DOHH2 (cell line): ENCODE data around the gene COX7B.
"Not testable (repeated sequence)": the region's sequence is repeated elsewhere in the genome, so short reads cannot be mapped to it uniquely, and the experiment has no call there.

Source experiments
- H3F3A ChIP-seq: fragments of 200-600 bp; sonication (generic), shearing (Covaris generic); 2 replicates; pipeline ENCODE4 v1.6.0; 2016; ENCODE audit warnings: antibody characterized with exemption, mild to moderate bottlenecking; ENCODE audit not compliant: control insufficient read depth, insufficient read depth
- H3K27ac ChIP-seq: fragments of 200-600 bp; sonication (generic); 2 replicates; pipeline ENCODE4 v1.5.1; 2014; ENCODE audit warnings: low read depth, mild to moderate bottlenecking, low read length, moderate library complexity
- H3K27me3 ChIP-seq: fragments of 200-600 bp; sonication (generic); 2 replicates; pipeline ENCODE4 v1.6.1; 2014; ENCODE audit warnings: mild to moderate bottlenecking, low read length, mixed read lengths; ENCODE audit not compliant: control insufficient read depth
- H3K36me3 ChIP-seq: fragments of 200-600 bp; sonication (generic); 2 replicates; pipeline ENCODE4 v1.6.1; 2014; ENCODE audit warnings: mild to moderate bottlenecking, low read length, moderate library complexity, mixed read lengths; ENCODE audit not compliant: control insufficient read depth
- H3K4me1 ChIP-seq: fragments of 200-600 bp; sonication (generic); 2 replicates; pipeline ENCODE4 v1.6.1; 2014; ENCODE audit warnings: mild to moderate bottlenecking, low read length, mixed read lengths; ENCODE audit not compliant: control insufficient read depth
- H3K4me2 ChIP-seq: fragments of 200-600 bp; sonication (generic); 2 replicates; pipeline ENCODE4 v1.6.0; 2014; ENCODE audit warnings: mild to moderate bottlenecking, low read length, moderate library complexity
- H3K4me3 ChIP-seq: fragments of 200-600 bp; sonication (generic); 2 replicates; pipeline ENCODE4 v1.5.1; 2014; ENCODE audit warnings: mild to moderate bottlenecking, low read length, mixed read lengths
- H3K79me2 ChIP-seq: fragments of 200-600 bp; sonication (generic); 2 replicates; pipeline ENCODE4 v1.6.1; 2014; ENCODE audit warnings: mild to moderate bottlenecking, low read length, mixed read lengths; ENCODE audit not compliant: control insufficient read depth
- H3K9me2 ChIP-seq: fragments of 200-600 bp; sonication (generic); replicated peaks from 2 replicates; pipeline ENCODE4 v1.6.1; 2014; ENCODE audit warnings: mild to moderate bottlenecking, low read length, mixed read lengths; ENCODE audit not compliant: control insufficient read depth
- H3K9me3 ChIP-seq: fragments of 200-600 bp; sonication (generic); 2 replicates; pipeline ENCODE4 v1.6.1; 2014; ENCODE audit warnings: antibody characterized with exemption, low read length, mixed read lengths; ENCODE audit not compliant: control insufficient read depth, insufficient read depth
- H4K20me1 ChIP-seq: fragments of 200-600 bp; sonication (generic); 2 replicates; pipeline ENCODE4 v1.6.0; 2014; ENCODE audit warnings: low read depth, mild to moderate bottlenecking, antibody characterized with exemption, low read length, moderate library complexity; ENCODE audit not compliant: control insufficient read depth, insufficient read depth
- EZH2phosphoT487 ChIP-seq: fragments of 200-600 bp; sonication (generic); IDR thresholded peaks from 2 replicates; pipeline ENCODE4 v1.6.1; 2017; ENCODE audit warnings: borderline replicate concordance, mild to moderate bottlenecking, antibody characterized with exemption, low read length, moderate library complexity, mixed read lengths
- TF ChIP-seq, protein P1 (sequence below): fragments of 200-600 bp; sonication (generic); IDR thresholded peaks from one replicate; pipeline ENCODE4 v1.5.1; 2014; ENCODE audit warnings: antibody characterized with exemption, mild to moderate bottlenecking, low read depth, low read length; ENCODE audit not compliant: poor library complexity, severe bottlenecking

COX7B gene

DNA sequence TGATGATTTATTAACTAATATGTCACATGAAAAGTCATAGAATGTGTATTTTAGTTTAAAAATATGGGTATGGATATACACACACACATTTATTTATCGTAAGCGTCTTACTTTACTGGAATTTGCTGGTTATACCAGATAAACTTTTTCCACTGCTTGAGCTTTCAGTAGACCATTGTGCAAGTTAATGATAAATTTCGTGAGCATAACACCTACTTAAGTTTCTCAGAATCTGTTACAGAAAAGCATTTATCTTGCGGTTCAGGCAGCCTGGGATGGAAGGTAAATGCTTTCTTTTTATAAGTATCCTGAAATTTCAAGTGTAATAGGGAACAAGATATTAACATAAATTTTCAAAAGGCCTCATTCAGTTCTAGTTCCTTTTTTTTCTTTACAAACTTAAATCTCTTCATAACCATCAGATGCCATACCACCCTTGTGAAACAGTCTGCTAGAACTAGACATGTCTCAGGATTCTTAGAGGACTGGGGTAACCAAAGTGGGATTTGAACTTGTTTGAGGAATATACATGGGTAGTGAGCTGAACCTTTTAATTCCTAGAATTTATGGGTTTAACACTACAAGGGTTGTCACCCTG is 38.9 kb downstream of the COX7B start:
- TF ChIP-seq, protein P1, sequence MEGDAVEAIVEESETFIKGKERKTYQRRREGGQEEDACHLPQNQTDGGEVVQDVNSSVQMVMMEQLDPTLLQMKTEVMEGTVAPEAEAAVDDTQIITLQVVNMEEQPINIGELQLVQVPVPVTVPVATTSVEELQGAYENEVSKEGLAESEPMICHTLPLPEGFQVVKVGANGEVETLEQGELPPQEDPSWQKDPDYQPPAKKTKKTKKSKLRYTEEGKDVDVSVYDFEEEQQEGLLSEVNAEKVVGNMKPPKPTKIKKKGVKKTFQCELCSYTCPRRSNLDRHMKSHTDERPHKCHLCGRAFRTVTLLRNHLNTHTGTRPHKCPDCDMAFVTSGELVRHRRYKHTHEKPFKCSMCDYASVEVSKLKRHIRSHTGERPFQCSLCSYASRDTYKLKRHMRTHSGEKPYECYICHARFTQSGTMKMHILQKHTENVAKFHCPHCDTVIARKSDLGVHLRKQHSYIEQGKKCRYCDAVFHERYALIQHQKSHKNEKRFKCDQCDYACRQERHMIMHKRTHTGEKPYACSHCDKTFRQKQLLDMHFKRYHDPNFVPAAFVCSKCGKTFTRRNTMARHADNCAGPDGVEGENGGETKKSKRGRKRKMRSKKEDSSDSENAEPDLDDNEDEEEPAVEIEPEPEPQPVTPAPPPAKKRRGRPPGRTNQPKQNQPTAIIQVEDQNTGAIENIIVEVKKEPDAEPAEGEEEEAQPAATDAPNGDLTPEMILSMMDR = no peak
- no peak for TF ChIP-seq EZH2phosphoT487
- no peaks in the 10 kb centered on the region for H3K36me3 ChIP-seq
- no peaks in the 10 kb centered on the region for H3K79me2 ChIP-seq
- no peaks in the 10 kb centered on the region for H4K20me1 ChIP-seq
- H3K4me1 ChIP-seq = peaks cover 11% of the 10 kb centered on the region
- no peaks in the 10 kb centered on the region for H3F3A ChIP-seq
- no peaks in the 10 kb centered on the region for H3K27me3 ChIP-seq
- H3K27ac ChIP-seq = no peak overlapping the region
- no peaks in the 10 kb centered on the region for H3K9me2 ChIP-seq
- no peak overlapping the region for H3K4me3 ChIP-seq
- H3K9me3 ChIP-seq = no peaks in the 10 kb centered on the region
- H3K4me2 ChIP-seq = no peak overlapping the region

DNA sequence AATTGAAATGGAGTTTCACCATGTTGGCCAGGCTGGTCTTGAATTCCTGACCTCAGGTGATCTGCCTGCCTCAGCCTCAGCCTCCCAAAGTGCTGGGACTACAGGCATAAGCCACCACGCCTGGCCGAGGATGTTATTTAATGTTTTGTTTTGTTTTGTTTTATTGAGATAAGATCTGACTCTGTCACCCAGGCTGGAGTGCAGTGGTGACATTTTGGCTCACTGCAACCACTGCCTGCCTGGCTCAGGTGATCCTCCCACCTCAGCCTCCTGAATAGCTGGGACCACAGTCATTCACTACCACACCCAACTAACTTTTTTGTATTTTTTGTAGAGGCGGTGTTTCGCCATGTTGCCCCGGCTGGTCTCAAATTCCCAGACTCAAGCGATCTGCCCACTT is 45.8 kb downstream of the COX7B start:
- not testable (repeated sequence) for H4K20me1 ChIP-seq, H3K4me3 ChIP-seq, H3K9me2 ChIP-seq, H3K9me3 ChIP-seq, H3K36me3 ChIP-seq, H3F3A ChIP-seq, H3K27me3 ChIP-seq, H3K79me2 ChIP-seq, H3K4me2 ChIP-seq, H3K27ac ChIP-seq
- H3K4me1 ChIP-seq = peaks cover 16% of the 10 kb centered on the region

DNA sequence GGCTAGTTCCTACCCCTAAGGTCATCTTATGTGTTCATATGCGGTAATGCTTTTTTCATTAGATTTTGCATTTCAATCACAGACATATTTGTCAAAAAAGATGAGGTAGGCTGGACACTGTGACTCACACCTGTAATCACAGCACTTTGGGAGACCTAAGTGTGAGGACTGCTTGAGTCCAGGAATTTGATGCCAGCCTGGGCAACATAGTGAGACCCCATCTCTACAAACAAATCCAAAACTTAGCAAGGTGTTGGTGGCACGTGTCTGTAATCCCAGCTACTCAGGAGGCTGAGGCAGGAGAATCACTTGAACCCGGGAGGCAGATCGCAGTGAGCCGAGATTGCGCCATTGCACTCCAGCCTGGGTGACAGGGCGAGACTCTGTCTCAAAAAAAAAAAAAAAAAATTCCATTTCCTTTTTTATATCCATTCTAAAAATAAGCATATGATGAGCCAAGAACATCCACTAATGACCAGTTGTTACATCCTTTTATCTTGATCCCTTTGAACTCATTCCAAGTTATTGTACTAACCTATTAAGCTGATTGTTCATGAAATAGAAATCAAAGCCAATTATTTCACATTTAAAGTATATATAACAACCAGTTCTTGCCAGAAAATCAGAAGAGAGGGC is 46.8 kb downstream of the COX7B start:
- no peaks in the 10 kb centered on the region for H4K20me1 ChIP-seq
- no peaks in the 10 kb centered on the region for H3K36me3 ChIP-seq

DNA sequence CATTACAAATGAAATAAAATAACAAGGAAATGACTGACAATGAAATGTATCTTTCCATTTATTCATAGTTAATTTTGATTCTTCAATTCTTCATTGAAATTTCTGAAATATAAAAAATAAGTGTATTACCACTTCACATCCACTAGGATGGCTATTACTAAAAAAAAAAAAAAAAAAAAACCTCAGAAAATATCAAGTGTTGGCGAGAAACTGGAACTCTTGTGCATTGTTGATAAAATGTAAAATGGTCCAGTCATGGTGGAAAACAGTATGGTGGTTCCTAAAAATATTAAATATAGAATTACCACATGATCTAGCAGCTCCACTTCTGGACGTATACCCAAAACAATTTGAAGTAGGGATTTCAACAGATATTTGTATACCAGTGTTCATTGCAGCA is 47.3 kb downstream of the COX7B start:
- Histone ChIP-seq H3F3A (no peaks in the 10 kb centered on the region), H3K79me2 (no peaks in the 10 kb centered on the region), H3K9me2 (no peaks in the 10 kb centered on the region), H3K27me3 (no peaks in the 10 kb centered on the region), H3K36me3 (no peaks in the 10 kb centered on the region), H4K20me1 (no peaks in the 10 kb centered on the region), H3K4me3 (no peak overlapping the region), H3K27ac (no peak overlapping the region), H3K4me2 (no peak overlapping the region), H3K4me1 (peaks cover 16% of the 10 kb centered on the region), H3K9me3 (no peaks in the 10 kb centered on the region)
- TF ChIP-seq, protein P1 = no peak
- TF ChIP-seq EZH2phosphoT487 = no peak

More for the DNA sequence above, 46.8 kb downstream of the COX7B start:
- Histone ChIP-seq H3K4me2 (no peak overlapping the region), H3K9me2 (no peaks in the 10 kb centered on the region), H3K27me3 (no peaks in the 10 kb centered on the region), H3K27ac (no peak overlapping the region), H3F3A (no peaks in the 10 kb centered on the region), H3K4me1 (peaks cover 16% of the 10 kb centered on the region), H3K4me3 (no peak overlapping the region), H3K79me2 (no peaks in the 10 kb centered on the region), H3K9me3 (no peaks in the 10 kb centered on the region)
- TF ChIP-seq EZH2phosphoT487 = no peak
- TF ChIP-seq, protein P1 = no peak
